HL-60 (cell line): Measurements from ENCODE around the gene PHF21A.

Experiments
- POLR2AphosphoS5 ChIP-seq: IDR thresholded peaks from 2 replicates; pipeline ENCODE4 v1.6.1; 2012; ENCODE audit warnings: low read depth
- TF ChIP-seq, protein P1 (sequence below): IDR thresholded peaks from one replicate; pipeline ENCODE4 v1.5.1; 2011; ENCODE audit warnings: low read length, control low read depth, inconsistent platforms; ENCODE audit not compliant: insufficient read depth

DNA sequence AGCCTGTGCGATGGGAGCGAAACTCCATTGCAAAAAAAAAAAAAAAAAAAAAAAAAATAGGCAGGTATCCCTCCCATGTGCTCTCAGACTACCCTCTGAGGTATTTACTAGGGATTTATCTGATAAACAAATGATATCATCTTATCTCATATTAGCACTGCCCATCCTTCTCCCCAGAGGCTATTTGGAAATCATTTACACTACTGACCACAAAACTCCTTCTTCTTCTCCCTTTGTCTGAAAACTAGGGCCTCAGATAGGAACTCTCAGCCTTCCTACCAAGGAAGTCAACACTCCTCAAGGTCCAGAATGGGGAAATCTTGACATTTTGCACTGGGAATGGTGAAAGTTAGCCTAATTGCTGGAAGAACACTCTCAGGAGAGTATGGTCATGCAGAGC is 152.4 kb downstream of the PHF21A start:
- TF ChIP-seq, protein P1, sequence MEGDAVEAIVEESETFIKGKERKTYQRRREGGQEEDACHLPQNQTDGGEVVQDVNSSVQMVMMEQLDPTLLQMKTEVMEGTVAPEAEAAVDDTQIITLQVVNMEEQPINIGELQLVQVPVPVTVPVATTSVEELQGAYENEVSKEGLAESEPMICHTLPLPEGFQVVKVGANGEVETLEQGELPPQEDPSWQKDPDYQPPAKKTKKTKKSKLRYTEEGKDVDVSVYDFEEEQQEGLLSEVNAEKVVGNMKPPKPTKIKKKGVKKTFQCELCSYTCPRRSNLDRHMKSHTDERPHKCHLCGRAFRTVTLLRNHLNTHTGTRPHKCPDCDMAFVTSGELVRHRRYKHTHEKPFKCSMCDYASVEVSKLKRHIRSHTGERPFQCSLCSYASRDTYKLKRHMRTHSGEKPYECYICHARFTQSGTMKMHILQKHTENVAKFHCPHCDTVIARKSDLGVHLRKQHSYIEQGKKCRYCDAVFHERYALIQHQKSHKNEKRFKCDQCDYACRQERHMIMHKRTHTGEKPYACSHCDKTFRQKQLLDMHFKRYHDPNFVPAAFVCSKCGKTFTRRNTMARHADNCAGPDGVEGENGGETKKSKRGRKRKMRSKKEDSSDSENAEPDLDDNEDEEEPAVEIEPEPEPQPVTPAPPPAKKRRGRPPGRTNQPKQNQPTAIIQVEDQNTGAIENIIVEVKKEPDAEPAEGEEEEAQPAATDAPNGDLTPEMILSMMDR, result no peak
- TF ChIP-seq POLR2AphosphoS5, result no peak
